ENCODE results near the gene MACROD2.

MACROD2 gene

DNA sequence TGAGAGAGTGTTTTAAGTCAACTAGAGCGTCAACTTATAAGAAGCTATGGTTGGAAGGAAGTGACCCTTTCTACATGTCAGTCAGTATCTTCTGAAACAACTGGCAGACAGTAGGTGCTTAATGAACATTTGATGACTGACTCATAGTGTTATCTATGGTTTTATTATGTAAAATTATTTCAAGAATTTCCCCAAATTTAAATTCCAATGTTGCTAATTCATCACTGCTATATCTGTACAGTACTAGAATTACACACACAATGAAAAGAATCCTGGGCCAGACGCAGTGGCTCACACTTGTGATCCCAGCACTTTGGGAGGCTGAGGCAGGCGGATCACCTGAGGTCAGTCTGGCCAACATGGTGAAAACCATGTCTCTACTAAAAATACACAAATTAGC, 1063.5 kb downstream of the MACROD2 start:
- DNase-seq (ENCODE audit: low spot score) = no peak

DNA sequence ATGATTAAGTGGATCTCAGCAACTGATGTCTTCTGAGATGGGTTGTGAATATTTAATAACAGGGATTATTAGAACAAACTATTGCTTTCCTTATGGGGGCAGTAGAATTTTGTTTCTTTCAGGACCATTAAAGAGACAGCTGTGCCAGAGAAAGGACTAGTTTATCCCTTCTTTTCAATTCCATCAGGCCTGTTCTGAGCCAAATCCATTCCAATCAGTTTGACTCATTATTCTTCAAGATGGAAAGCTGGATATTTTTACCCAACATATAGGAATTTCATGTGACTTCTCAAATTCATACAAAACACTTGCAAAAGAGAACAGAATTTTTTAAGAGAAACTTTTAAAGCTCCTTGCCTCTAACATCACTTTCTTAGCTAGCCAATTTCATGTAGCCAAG, 1064.1 kb downstream of the MACROD2 start:
- DNase-seq (ENCODE audit: low spot score) = no peak

DNA sequence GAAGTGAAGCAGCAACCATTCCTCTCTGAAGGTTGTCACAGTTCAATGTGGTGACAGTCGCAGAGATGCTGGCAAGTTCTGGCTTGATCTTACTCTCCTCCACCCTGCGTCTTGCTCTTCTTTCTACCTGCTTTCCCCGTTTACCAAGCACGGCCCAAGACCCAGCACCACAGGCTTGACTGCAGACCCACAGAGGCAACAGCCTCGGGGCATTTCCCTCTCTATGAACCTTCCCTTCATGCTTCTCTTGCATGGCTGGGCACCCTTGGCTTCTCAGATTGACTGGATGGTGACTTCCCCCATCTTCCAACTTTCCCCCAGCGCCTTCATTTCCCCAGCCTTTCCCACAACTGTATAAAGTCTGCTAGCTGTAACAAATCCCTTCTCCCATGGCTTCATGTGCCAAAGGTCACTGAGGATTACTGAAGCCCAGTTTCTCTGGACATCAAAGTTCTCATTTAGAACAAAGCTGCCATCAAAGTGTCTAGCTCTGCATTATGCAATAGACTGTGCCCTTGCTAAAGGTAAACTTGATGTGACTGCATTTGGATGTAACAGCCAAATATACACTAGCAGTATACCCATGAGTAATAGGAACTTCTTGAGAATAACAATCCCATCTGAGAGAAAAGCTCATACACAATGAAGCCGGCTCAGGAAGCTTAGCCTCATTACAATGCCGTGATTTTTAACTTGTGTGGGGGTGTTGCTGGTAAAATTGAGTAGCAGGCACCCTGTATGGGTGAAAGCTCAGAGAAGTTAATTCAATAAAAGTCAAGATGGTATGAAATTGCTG, 1065.1 kb downstream of the MACROD2 start:
- no peak for DNase-seq (ENCODE audit: low spot score)

DNA sequence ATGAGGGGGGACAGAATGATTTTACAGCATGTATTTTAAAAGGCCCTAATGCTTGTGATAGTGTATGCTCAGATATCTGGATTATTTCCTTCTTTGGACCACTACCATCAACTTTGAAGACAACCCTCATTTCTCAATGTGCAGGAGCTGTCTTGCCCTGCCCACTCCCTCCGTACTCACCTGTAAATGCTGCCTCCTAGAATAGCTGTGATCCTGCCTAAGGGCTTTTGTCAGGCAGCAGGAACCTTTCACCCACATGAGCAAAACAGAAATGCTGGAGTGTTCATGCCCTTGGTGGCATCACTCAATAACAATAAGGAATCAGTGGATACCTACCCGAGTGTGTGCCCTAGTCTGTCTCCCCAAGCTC, 1065.7 kb downstream of the MACROD2 start:
- no peak for DNase-seq (ENCODE audit: low spot score)

DNA sequence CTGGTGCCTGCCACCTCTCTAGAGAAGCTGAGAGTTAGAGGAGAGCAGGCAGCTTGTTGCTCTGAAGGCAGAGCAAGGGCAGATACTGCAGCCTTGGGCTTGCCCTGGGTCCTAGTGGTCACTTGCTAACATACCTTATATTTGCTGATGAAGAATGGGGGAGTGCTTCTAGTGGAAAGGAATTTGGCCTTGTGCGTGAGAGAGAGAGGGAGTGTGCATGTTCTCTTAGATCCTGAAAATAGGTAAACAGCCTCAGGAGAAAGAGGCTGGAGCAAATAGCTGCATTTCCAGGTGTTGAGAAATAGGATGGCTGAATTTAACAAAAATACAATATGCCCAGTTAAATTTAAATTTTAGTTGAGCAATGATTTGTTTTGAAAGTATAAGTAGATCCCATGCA, 1066.6 kb downstream of the MACROD2 start:
- peak; percentile 74 for DNase-seq (ENCODE audit: low spot score)

DNA sequence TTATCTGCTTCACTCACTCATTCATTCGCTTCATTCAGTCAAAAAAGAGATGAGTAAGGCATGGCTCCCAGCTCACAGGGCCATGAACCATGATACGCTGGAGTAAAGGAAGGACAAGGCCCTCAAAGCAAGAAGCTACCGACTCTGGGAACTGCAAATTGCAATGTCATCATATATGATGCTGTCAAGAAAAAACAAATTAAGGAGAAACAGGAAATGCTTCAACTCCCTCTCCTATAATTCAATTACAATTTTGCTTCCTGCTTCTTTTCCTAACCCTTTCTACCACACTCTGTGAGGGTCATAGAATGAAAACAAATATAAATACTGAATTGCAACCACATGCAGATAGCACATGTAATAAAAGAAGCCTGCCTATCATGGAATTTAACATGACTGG, 1067.8 kb downstream of the MACROD2 start:
- DNase-seq (ENCODE audit: low spot score) = no peak

DNA sequence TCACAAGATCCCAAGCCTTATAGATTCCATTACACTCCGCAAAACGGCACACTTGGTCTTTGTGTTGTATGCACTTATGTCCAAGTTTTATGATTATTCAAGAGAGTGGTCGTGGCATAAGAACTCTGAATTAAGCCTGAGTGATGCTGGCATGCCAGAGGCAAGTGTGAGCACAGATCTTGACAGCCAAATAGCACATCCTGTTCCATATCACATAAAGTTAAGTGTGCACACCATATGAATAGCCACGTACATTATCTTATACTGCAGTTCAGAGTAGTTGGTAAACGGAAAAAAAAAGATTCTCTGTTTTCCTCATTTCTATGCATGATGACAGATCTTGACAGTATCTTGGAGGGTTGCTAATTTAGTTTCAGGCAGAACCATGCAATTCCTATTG, 1069.4 kb downstream of the MACROD2 start:
- no peak for DNase-seq (ENCODE audit: low spot score)

DNA sequence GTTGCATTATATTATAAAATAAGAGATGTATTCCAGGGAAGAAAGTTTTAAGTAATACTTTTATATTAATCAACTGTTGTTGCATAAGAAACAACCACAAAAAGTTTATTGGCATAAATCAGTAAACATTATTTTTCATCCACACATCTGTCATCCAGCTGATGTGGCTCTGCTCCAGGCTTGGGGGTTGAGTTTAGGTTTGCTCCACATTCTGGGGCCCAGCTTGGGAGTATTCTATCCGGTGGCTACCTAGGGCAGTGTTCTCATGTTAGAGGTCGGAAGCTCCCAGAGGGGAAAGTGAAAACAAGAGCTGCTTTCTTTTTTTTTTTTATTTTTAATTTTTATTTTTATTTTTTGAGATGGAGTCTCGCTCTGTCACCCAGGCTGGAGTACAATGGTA, 1070.5 kb downstream of the MACROD2 start:
- no peak for DNase-seq (ENCODE audit: low spot score)

DNA sequence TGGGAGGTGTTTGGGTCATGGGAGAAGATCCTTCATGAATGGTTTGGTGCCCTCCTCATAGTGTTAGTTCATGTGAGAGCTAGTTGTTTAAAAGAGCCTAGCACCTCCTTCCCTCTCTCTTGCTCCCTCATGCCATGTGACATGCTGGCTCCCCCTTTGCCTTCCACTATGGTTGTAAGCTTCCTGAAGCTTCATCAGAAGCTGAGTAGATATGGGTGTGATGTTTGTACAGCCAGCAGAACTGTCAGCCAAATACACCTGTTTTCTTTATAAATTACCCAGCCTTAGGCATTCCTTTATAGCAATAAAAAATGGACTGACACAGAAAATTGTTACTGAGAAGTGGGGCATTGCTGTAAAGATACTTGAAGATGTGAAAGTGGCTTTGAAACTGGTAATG, 1073.2 kb downstream of the MACROD2 start:
- no peak for DNase-seq (ENCODE audit: low spot score)

DNA sequence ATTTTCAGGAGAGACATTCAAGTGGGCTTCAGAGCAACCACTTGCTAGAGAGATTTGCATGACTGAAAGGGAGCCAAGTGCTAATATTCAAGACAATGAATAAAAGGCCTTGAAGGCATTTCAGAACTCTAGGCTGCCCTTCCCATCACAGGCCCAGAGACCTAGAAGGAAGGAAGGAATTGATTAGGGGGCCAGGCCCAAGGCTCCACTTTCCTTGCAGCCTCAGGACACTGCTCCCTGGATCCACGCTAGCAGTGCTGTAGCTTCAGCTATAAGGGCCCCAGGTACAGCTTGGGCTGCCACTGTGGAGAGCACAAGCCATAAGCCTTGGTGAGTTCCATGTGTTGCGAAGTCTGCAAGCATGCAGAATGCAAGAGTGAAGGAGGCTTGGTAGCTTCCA, 1074.0 kb downstream of the MACROD2 start:
- DNase-seq (ENCODE audit: low spot score) = no peak

DNA sequence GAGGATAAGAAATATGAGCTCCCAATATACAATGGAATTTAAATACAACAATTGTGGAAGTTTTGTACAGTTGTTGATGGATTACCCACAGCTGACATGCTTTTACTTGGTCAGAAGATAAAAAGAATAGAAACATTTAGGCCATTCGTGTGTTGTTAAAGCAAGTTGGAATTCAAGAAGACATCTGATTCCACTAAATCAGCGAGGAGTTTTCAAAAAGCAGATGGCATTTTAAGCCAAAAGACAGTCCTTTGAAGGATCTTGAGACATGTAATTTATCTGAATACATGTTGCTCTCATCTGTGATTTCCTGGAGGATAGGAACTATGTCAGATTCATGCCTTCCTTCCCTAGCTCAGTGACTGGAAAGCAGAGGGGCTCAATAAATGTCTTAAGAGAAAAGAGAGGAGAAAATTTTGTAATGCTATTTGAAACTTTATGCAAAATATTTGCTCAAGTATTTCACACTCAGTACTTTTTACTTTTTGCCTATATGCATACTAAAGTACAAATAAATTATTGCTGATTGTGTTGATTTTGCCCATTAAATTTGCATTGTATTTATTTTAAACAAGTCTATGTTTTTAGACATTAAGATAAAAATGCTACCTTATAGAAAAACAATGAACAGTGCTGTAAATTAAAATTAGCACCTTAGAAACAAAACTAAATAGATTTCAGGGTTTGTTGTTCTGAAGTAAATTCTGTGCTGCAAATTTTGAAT, 1075.9 kb downstream of the MACROD2 start:
- DNase-seq (ENCODE audit: low spot score) = no peak

DNA sequence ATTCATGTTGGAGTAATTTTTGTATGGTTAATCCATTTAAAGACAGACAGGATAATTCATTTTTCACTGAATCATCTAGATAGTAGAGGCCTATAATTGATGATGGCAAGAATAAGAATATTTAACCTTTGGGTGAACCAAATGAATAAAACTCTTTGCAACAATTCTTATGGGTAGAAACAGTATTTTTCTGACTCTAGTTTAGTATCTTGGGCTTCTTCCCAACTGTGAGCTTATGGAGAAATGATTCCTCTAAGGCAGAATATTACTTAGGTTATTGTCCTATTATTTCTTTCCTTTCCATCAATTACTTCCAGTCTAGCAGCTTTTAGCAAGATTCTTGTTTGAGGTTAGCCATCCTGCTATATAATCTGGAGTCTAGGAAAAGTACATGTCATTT, 1077.0 kb downstream of the MACROD2 start:
- no peak for DNase-seq (ENCODE audit: low spot score)

DNA sequence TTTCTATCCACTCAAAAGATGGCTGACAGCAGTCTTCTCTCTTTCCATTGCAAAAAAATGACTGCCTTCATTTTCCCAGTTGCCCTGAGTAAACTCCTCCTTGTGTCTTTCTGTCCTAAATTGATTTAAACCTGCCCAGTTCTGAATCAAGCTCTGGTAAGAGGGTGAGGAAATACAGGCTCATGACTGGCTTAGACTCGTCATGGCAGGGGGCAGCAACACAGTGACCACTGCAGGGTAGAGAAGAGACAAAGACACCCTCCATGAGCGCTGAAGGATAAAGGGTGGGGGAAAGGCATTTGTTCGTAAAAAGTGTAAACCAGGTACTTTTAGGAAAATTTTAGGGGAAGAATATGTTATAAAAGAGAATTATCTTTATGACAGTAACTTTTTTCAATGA, 1080.3 kb downstream of the MACROD2 start:
- no peak for DNase-seq (ENCODE audit: low spot score)

DNA sequence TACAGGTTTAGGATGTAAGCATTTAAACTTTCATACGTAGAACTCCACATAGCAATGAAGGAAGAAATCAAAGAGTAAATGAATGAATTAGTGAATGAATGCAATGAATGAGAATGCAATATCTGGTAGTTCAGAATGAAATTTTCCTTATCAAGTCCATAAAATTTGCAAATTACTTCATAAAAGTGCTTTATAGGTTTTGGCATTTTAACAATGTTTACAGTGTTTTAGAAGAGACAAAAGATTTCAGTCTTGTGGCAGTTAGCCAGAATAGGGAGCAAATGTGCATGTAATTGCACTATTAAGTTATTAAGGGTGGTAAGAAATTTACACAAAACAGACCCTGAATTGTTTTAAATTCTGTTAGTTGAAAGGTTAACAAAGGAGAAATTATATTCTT, 1081.5 kb downstream of the MACROD2 start:
- no peak for DNase-seq (ENCODE audit: low spot score)

DNA sequence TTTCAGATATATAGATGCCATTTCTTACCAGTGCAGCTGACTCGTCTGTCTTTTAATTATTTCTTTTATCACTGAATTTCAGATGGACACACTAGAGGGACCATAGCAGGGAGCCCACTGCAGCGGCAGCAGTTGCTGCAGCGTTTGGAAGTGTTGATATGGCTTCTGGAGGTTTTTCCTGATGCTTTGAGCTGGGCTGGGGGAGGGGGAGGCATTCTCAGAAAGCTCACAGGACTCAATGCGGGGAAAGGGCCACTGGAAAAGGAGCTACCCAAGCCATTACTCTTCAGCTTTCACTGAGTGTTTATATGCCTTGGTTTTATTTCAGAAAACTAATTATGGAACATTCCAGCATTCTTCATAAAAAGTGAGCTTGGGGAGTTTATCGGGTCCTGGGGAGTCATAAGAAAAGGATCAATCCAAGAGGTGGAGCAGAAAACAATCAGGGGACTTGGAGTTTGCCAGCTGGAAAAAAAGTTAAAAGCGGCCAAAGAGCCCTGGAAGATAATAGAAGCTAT, 1082.5 kb downstream of the MACROD2 start:
- DNase-seq (ENCODE audit: low spot score) = no peak

DNA sequence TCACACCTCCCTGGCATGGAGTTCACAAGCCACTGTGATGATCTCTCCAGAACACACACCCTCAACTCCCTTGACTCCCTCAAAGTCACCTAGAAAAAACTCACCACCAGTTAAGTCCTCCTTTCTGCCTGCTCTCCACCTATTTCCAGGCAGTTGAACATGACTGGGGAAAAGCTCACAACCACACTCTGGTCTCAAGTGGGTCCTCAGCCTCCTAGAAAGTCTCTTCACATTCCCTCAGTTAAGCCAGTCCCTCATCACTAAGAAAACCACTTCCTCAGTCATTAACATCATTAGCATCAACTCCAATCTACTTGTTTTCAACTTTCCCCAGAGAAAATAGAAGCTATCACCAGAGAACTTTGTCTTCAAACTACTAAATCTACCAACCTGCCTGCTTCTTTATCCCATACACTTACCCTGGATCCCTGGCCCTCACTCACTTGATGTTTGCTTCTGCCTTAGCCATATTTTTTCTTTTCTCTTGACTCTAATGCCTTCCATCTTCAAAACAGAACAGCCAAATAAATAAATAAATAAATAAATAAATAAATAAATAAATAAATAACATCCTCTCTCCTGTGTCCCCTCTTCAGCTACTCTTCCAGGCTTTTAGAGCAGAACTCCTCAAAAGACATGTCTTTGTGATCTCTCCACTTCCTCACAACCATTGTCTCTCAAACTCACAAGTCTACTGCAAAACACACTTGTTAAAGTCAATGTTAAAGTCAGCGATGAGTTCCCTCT, 1084.5 kb downstream of the MACROD2 start:
- DNase-seq (ENCODE audit: low spot score) = no peak

DNA sequence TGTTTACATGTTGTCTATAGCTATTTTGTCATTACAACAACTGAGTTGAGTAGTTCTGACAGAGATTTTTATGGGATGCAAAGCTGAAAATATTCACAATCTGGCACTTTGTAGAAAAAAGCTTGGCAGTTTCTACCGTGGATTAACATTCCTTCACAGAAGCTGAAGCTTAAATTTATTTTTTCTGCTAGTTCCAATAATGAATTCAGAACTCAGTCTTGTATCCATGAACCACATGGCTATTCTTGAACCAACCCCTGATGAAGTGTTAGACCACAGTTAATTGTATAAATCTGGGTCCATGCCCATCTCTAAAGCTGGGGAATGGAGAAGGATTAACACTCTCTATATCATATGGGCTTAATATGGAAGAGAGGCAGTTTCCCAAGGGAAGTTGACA, 1085.9 kb downstream of the MACROD2 start:
- no peak for DNase-seq (ENCODE audit: low spot score)

DNA sequence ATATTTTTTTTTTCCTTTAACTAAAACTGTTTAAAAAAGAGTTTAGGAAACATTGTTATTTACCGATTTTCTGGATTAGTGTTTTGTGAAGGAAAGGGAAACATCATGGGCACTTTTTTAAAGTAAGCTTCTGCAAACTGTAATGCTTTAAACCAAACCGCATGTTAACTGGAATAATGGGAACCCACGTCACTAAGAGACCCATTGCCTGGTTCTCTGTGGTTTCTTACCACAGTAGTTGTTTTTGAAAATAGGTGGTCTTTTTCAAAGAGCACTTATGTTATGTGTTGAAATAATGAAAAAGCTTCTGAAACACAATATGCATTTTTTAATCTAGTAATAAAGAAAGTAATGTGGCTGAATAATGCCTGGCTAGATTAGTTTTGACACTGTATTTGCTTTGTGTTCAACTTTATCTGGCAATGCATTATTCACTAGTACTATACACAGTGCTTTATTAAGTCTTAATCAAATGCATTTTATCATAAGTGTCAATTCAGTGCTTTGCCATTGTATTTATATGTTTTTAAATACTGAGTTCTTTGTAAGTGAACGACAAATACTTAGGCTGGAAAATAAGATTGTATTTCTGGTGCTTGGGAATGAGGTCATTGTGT, 1096.2 kb downstream of the MACROD2 start:
- no peak for DNase-seq (ENCODE audit: low spot score)

DNA sequence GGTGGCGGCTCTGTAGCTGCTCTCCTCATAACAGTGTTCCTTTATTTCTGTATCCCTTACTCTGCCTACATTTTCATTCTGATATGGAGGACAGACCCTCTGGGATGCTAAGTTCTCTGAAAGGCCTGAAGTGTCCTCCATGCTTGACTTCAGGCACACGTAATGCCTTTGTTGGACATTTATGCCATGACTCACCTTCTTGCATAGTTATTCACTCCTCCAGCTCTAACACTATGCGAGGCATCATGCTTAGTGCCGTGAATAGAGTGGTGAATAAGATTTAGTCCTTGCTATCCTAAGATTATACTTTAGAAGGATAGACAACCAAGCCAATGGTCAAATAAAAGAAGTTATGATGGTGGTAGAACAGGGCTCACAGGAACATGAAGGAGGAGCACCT, 1103.0 kb downstream of the MACROD2 start:
- peak; percentile 47 for DNase-seq (ENCODE audit: low spot score)

DNA sequence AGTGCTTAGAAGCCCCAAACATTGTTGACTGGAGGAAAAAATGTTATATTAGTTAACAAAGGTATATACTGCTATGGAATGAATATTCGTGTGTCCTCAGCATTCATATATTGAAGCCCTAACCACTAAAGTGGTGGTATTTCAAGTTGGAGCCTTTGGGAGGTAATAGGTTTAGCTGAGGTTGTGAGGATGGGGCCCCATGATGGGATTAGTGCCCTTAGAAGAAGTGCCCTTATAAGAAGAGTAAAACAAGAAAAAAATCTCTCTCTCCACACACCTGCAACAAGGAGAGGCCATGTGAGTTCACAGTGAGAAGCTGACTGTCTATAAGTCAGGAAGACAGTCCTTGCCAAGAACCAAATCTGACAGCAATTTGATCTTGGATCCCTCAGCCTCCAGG, 1103.8 kb downstream of the MACROD2 start:
- no peak for DNase-seq (ENCODE audit: low spot score)

DNA sequence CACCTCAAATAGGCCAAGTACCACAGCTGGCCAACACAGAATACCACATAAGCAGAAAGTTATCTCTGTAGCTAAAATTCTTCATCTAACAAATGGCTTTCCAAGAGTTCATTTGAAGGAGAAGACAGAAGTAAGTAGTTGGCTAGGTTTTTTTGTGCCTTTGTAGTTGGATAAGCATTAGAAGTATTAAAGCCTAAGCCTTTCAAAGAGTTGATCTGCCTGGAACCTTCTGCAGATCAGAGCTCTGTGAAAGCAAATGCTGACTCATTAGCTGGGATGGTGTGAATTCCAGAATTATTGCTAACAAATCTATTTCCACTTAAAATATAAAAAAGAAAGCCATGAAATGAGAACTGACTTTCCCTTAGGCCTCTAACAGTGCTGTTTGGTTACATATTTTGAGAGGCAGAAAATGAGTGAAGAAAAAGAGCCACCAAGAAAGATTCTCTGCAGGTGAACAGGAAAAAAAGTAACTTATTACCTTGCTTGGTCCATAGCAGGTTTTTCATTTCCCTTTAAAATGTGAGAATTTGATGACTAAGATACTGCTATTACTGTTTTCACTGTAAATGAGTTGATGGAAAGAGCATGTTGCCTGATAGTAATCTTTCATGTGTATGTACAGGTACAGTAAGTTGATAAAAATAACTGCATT, 1105.3 kb downstream of the MACROD2 start:
- DNase-seq (ENCODE audit: low spot score) = peak; percentile 63

DNA sequence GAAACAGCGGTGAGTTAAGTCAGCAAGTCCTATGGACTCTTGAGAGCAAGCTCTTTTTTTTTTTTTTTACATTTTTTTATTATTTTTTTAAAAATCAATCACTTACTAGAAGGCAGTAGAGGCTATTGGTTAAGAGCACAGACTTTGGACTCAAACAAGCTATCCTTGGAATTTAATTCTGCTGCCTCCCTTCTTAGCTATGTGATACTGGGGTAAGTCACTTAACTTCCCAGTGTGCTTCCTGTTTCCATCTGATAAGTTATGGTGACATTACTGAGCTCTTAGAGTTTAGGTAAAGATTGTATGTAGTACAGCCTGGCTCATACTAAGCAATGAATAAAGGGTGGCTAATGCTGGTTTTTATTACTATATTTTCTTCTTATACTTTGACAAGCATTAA, 1112.6 kb downstream of the MACROD2 start:
- no peak for DNase-seq (ENCODE audit: low spot score)

All from kidney tubule cell (primary cell).